ENCODE results near the gene GCC2.
A peak's percentile ranks its signal among the peaks of the same experiment; 100 is the strongest.
"Not testable (repeated sequence)": the region's sequence is repeated elsewhere in the genome, so short reads cannot be mapped to it uniquely, and the experiment has no call there.

The GCC2 gene

DNA sequence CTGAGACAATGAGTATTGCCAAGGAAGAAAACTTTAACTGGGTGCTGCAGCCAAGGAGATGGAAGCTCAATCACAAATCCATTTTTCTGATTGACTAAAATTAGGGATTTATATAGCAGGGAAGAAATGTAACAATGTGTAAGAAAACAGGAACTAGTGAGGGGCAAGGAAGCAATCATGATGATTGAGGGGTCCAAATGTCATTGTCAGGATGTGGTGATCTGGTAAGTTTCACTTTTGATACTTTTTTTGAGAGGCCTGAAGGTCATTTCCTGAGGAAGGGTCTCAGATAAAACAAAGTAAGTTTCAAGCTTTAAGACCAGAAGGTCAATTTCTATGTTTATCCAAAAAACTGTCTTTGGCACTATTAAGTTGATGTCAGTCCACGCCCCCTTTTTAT lies 12.0 kb upstream of the GCC2 start:
- DNase-seq: no peak

DNA sequence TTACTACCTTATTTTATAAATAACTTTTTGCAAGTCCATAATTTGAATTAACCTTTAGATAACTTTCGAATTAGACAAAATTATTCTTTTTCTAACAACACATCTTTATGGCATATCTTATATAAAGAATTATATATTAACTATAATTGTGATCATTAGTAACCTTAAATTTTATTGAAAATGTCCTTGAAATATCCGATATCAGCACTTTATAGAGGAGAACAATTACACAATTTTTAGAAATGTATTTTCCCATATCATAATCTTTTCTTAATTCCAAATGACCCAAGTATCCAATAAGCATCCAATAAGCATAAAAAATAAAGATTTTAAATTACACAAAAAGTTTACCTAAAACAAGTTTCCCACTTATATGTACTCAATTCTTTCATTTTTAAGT lies 7.3 kb upstream of the GCC2 start:
- no peak for DNase-seq

DNA sequence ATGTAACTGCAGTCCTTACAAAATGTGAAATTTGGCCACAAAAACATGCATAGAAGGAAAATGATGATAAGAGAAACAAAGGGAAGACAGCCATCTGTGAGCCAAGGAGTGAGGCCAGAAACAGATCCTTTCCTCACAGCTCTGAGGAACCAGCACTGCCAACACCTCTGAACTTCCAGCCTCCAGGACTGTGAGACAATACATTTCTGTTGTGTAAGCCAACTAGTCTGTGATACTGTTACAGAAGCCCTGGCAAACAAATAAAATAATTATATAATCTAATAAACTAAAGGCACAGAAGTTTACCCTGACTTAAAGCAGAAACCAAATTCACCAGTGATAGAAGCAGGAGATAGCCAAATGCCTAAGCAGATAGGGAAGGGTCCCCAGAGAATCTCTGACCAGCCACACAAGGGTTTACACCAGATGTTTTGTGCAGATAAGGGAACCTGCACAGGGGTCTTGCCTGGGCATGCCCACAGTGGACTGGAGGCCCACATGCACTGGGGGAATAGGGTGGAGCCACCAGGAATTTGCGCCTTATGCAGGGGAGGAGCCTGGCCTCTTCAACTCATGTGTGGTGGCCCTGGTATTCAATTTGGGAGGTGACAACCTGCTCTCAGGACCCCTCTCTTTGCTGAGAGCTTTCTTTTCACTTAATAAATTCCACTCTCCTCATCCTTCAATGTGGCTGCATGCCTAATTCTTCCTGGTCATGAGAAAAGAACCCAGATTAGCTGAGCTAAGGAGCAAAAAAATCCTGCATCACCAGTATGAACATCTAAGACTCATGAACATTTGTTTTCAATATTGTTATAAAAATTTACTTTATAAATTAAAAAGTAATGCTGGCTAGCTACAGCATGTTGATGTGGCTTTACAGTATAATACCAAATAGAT lies 3.8 kb upstream of the GCC2 start:
- DNase-seq: no peak

DNA sequence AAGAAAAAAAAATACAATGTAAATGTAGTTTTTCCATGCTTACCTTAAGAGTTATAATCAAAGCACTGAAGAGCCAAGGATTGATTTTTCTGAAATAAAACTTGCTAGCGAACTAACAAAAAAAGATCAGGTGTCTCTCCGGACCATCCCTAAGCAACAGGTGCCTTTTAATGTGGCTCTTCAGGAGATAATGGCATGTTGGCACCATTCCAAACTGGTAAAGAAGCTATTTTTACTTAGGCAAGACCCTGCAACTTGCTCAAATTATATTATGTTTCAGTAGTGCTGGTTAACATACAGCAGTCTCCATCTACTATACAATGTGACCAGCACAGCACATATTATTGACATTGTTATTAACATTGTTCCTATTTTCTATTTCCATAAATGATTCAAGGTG lies 2.3 kb upstream of the GCC2 start:
- DNase-seq: no peak

DNA sequence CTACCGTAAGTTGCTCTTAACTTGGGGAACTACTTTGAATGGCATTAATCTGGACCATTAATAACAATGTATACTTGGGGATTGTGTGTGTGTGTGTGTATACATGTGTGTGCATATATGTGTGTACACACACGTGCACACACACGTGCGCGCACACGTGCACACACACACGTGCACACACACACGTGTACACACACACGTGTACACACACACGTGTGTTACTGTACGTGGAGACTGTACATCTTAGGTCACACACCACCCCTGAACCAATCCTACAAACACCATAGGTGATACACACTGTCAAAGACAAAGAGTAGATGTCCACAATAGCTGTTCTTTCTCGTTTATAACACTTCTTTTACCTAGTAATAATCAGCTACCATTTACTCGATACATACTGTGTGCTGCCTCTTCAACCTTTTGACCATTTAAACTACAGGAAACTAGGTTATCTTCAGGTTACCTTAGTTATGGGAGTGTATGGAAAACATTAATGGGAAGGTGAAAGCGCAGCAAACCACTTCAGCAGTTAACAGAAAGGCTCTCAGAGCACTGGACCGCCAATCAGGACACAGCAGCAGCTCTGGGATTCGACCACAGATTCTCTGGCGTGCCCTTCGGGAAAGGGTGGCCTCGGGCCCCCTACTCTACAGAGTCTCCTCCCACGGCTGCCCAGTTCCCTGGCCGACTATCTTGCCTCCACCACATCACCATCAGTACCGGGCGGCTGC lies 894 bp upstream of the GCC2 start:
- peak in 1 of 56 donors; percentile 59 for DNase-seq

DNA sequence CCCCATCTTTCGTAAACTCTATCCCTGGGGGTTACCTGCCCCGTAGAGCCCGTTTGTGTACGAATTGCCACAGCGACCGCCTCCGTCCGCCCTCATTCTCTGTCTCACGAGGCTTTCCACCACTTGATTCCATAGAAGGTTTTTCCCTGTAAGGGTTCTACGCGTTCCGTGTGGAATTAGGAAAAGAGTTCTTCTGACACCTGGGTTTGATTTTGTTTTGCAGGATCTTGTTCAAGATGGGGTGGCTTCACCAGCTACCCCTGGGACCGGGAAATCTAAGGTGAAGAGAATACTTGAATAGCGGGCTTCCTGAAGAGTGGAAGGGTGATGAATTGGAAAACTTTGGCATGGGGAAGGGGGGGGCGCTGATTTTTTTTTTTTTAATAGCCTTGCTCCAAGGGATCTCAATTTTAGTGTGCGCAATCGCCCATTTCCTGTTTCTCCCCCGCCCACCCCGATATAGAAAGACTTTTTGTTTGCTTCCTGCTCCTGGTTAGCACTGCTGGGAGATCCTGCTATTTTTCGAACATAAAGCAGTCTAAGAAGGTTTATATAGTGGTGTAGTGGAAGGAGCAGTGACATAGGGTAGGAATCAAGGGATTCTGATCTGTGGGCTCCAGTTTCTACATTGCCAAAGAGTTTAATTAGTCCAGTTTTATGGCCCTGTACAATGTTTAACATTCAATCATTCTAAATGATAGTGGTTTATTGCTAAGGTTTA lies 564 bp downstream of the GCC2 start:
- peak in 6 of 56 donors; percentile 1 to 24 (median 4) for DNase-seq

DNA sequence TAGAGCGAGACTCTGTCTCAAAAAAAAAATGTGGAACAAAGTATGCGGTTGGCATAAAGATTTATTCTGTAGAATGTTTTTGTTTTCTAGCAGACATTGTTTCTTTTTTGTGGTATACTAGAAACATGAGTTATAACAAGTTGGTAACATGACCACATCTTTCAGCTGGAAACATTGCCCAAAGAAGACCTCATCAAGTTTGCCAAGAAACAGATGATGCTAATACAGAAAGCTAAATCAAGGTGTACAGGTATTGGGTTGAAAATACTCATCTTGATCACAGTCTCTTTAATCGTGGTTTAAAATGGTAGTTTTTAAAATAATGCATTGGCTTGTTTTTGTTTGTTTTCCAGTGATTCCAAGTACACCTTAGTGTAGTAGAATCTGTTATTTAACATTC lies 1.9 kb downstream of the GCC2 start:
- DNase-seq: no peak

DNA sequence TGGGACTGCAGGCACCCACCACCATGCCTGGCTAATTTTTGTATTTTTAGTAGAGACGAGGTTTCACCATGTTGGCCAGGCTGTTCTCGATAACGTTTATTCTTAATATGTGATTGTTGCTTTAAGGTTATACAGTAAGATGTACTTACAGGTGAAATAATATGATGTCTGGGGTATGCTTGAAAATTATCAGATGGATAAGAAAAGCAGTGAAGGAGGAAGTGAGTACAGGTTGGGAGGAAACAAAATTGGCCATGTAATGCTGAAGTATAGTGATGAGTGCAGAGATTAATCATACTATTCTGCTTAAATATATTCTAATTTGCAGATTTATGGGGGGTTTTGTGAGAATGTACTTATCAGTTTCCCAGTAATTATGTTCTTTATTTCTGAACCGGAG lies 3.0 kb downstream of the GCC2 start:
- no peak for DNase-seq

DNA sequence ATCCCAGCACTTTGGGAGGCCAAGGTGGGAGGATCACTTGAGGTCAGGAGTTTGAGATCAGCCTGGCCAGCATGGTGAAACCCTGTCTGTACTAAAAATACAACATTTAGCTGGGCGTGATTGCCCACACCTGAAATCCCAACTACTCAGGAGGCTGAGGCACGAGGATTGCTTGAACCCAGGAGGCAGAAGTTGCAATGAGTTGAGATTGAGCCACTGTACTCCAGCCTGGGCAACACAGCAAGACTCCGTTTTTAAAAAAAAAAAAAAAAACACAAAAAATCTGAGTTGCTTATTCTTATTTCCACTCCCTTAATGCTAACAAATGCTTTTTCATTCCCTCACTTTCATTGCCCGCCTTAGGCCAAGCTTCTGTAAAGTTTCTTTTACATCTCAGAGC lies 4.5 kb downstream of the GCC2 start:
- not testable (repeated sequence) for DNase-seq

DNA sequence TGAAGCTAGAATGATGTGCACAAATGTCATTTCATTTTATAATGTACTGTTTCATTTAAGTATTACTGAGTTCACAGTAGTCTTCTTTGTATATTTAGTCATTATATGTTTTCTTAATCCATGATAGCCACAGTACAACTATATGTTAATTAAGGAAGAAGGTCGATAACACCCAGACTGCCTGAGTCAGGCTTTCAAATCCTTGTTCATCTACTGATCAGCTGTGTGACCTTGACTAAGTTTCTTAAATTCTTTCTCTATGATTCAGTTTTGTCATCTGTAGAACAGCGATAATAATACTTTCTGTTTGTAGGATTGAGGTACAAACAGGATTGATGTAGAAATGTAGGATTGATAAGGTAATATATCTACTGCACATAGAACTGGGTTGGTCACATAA lies 5.4 kb downstream of the GCC2 start:
- no peak for DNase-seq

DNA sequence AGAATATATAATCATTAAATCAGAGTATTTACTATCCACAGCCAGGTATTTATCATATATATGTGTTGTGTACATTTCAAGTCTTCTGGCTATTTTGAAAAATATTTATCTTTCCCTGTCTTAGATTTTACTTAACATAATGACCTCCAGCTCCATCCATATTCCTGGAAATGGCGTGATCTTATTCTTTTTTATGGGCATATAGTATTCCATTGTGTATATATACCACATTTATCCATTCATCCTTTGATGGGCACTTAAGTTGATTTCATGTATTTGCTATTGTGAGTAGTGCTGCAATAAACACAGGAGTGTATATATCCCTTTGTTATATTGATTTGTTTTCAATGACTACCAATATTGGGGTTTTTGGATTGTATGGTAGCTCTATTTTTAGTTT lies 6.6 kb downstream of the GCC2 start:
- no peak for DNase-seq

DNA sequence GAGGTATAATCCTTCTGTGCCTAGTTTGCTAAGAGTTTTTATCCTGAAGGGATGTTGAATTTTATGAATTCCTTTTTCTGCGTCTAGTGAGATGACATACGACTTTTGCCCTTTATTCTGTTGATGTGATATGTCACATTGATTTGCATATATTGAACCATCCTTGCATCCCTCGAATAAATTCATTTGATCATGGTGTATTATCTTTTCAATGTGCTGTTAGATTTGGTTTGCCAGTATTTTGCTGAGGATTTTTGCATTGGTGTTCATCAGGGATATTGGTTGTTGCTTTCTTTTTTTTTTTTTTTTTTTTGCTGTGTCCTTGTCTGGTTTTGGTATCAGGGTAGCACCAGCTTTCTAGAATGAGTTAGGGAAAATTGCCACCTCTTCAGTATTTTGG lies 9.1 kb downstream of the GCC2 start:
- DNase-seq: no peak

DNA sequence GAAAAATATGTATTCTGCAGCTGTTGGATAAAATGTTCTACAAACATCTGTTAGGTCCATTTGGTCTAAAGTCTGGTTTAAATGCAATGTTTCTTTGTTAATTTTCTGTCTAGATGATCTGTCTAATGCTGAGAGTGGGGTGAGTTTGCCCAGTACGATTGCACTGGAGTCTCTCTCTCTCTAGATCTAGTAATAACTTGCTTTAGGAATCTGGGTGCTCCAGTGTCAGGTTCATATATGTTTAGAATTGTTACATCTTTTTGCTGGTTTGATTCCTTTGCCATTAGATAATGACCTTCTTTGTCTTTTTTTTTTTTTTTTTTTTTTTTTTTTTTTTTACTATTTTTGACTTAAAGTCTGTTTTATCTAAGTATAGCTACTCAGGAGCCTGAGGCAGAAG lies 10.4 kb downstream of the GCC2 start:
- no peak for DNase-seq

DNA sequence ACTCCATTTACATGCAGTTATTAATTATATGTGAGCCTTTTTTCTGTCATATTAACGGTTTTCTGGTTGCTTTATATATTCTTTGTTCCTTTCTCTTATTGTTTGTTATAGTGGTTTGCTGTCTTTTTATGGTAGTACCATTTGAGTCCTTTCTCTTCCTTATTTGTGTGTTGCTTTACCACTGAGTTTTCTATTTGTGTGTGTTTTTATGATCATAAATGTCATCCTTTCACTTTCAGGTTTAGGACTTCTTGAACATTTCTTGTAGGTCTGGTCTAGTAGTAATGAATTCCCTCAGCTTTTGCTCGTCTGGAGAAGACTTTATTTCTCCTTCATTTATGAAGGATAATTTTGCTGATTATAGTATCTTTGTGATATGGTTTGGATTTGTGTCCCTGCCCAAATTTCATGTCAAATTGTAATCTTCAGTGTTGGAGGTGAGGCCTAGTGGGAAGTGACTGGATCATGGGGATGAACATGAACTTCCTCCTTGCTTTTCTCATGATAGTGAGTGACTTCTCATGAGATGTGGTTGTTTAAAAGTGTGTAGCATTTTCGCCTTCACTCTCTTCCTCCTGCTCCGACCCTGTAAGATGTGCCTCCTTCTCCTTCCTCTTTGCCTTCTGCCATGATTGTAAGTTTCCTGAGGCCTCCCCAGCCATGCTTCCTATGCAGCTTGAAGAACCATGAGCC lies 11.5 kb downstream of the GCC2 start:
- no peak for DNase-seq

DNA sequence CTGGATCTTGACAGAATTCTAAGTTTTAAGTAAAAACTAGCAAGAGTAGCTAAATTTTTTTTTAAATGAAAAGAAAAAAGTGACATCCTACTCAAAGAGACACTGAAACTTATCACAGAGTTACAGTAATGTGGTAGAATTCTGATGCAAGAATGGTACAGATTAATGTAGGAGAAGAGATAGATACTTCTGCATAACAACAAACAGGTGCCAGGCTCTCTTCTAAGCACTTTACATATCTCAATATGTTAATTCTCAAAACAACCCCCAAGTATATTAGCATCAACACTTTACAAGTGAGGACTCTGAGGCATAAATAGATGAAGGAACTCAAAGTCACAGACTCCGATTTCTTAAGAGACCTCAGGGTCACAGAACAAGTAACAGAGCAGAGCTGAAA lies 28.1 kb downstream of the GCC2 start:
- no peak for DNase-seq

DNA sequence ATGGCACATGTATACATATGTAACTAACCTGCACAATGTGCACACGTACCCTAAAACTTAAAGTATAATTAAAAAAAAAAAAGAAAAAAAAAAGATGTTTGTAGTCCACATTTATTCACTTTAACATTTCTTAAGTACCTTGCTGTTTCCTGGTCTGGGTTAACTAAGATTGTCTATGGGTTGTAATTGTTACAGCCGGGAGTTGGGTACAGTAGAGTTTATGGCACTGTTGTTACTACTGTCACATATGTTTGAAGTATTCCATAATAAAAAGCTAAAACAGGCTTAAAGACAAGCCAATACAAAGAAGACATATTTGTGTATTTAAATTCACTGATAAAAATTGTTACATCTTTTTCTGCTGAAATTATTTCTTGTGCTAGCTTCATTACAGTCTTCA lies 36.2 kb downstream of the GCC2 start:
- no peak for DNase-seq

DNA sequence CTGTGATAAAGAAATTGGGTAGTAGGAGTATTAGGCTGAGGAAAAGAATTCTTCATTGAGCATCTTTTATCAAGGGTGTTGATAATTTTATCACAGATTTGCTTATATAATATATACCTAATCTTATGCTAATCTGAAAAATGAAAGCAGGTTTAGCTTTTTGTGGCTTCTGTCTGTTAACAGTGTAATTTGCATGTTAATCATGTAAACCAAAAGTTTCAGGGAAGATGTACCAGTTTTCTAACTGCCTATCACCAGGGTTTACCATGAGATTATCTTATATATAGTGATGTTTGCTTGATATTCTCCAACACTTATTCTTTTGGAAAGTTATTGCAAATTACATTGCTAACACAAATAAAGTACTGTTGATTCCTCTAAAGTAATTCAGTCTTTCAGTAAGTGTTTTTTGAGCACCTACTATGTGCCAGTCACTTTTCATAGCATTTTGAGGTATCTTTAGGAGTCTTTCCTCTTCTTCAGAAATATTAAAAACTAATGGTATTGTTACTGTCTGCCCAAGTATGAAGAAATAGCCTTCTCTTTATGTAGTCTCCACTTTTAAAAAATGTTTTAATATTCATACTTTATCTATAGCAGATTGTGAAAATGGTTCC lies 41.6 kb downstream of the GCC2 start:
- DNase-seq: no peak

DNA sequence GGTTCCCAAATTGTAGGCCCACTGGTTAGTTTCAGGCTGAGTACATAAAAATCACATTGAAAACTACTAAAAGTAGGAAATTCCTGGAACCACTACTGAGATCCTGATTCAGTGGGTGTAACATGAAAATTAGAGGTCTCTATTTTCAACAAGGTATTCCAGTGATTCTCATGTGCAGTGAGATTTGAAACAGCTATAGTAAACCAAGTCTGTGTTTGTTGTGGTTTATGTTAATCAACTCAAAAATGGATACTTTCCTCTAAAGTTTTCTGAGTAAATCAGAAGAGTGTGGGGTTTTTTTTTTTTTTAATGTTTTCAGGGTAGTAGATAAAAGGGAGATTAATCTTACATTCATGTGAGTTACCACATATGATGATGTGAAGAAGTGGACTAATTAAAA lies 42.8 kb downstream of the GCC2 start:
- no peak for DNase-seq

DNA sequence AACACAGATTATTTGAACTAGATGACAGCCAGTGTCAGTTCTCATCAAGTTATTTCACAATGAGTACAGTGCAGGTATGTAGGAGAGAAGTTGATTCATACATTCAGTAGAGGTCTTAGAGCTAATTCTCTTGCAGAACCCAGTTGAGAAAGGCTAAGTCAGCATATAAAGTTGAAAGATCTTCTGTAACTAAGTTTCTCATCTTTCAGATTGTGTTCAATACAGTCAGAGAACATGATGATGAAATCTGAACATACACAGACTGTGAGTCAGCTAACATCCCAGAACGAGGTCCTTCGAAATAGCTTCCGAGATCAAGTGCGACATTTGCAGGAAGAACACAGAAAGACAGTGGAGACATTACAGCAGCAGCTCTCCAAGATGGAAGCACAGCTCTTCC lies 43.4 kb downstream of the GCC2 start:
- DNase-seq: no peak

DNA sequence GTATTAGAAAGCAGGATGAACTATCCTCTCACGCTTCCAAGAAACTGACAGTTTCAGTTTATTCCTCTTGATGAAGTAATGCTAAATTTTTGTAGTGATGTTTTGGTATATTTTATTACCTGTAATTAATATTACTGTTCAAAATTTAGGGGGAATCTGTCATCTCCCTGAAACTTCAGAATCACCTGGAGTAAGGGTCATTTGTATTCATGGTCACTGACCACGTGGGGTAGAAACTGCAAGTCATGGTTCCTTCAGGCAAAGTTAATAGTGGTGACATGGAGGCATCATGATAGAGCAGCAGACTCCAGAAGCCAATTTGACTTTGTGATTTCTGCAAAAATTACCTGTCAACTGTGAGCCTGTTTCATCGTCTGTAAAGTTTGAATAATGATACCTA lies 47.2 kb downstream of the GCC2 start:
- DNase-seq: not testable (repeated sequence)

DNA sequence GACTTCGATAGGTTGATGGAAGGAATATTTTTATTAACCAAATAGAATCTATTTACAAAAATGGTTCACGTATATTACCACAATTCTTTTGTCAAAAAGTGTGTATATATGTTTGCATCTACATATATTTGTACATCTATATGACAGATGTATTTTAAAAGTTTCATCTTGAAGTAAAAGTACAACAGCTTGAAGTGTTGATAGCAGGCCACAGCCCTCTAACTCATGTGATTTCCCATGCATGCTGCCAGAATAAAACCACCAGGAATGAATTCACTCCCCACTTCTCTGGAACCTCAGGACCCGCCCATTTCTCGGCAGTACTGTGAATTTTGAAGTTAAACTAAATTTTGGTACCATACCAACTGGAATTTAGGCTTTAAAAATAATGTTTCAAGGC lies 58.6 kb downstream of the GCC2 start:
- DNase-seq: not testable (repeated sequence)
